Mesenchymal stem cell (in vitro differentiated cells and primary cell): ENCODE measurements around the gene RAMP3.
A peak's percentile ranks its signal among the peaks of the same experiment; 100 is the strongest.

Experiments
- DNase-seq: peaks from one replicate; pipeline ENCODE4 v3.0.0-alpha.2; 2013
- H2AFZ ChIP-seq: one replicate; pipeline ENCODE4 v1.6.1; 2013; ENCODE audit warnings: low read depth, mild to moderate bottlenecking, control low read depth, inconsistent platforms, low read length, moderate library complexity
- H2AK5ac ChIP-seq: 2 replicates; pipeline ENCODE4 v1.6.1; 2013; ENCODE audit warnings: low read length, moderate library complexity, mild to moderate bottlenecking, inconsistent platforms; ENCODE audit not compliant: severe bottlenecking
- H2BK120ac ChIP-seq: one replicate; pipeline ENCODE4 v1.6.1; 2013; ENCODE audit warnings: low read depth, mild to moderate bottlenecking, inconsistent platforms, low read length, moderate library complexity
- H2BK12ac ChIP-seq, 2 experiments: one replicate each; pipeline ENCODE4 v1.6.1; 2013; ENCODE audit warnings: inconsistent platforms in 2 of 2, low read length in 2 of 2, mild to moderate bottlenecking in 2 of 2, moderate library complexity in 2 of 2, control low read depth in 1 of 2
- H2BK15ac ChIP-seq: one replicate; pipeline ENCODE4 v1.6.1; 2013; ENCODE audit warnings: mild to moderate bottlenecking, low read depth, inconsistent platforms; ENCODE audit not compliant: poor library complexity, severe bottlenecking
- H2BK5ac ChIP-seq: 2 replicates; pipeline ENCODE4 v1.6.1; 2013; ENCODE audit warnings: low read depth, mild to moderate bottlenecking, low read length, control low read depth, inconsistent platforms; ENCODE audit not compliant: poor library complexity, severe bottlenecking
- H3K14ac ChIP-seq, 2 experiments: one replicate each; pipeline ENCODE4 v1.6.1; 2013; ENCODE audit warnings: inconsistent platforms in 2 of 2, low read length in 2 of 2, control low read depth in 1 of 2, mild to moderate bottlenecking in 1 of 2, moderate library complexity in 1 of 2
- H3K18ac ChIP-seq, 2 experiments: one replicate each; pipeline ENCODE4 v1.6.1; 2013; ENCODE audit warnings: inconsistent platforms in 2 of 2, low read length in 2 of 2, control low read depth in 1 of 2, low read depth in 1 of 2, mild to moderate bottlenecking in 1 of 2
- H3K23ac ChIP-seq, 2 experiments: one replicate each; pipeline ENCODE4 v1.6.1; 2013; ENCODE audit warnings: inconsistent platforms in 2 of 2, low read length in 2 of 2, mild to moderate bottlenecking in 2 of 2, moderate library complexity in 2 of 2, control low read depth in 1 of 2
- H3K27ac ChIP-seq: 2 replicates; pipeline ENCODE4 v1.5.1; 2013; ENCODE audit warnings: mild to moderate bottlenecking, moderate library complexity, low read length, control low read depth, inconsistent platforms; ENCODE audit not compliant: poor library complexity, severe bottlenecking
- H3K27me3 ChIP-seq, 2 experiments: 2 replicates each; pipeline versions ENCODE4 v1.6.1 to v1.7.0; 2013; ENCODE audit warnings: low read length in 2 of 2, mild to moderate bottlenecking in 2 of 2, moderate library complexity in 2 of 2, control low read depth in 1 of 2, inconsistent platforms in 1 of 2; ENCODE audit not compliant: control insufficient read depth in 1 of 2, insufficient read depth in 1 of 2
- H3K36me3 ChIP-seq, 2 experiments: 2 replicates each; pipeline versions ENCODE4 v1.6.1 to v1.7.0; 2013; ENCODE audit warnings: low read length in 2 of 2, control low read depth in 1 of 2, inconsistent platforms in 1 of 2, low read depth in 1 of 2, mild to moderate bottlenecking in 1 of 2; ENCODE audit not compliant: insufficient read depth in 2 of 2, control insufficient read depth in 1 of 2
- H3K4ac ChIP-seq, 2 experiments: one replicate each; pipeline ENCODE4 v1.6.1; 2013; ENCODE audit warnings: inconsistent platforms in 2 of 2, low read length in 2 of 2, mild to moderate bottlenecking in 2 of 2, moderate library complexity in 2 of 2, control low read depth in 1 of 2, low read depth in 1 of 2
- H3K4me1 ChIP-seq: 2 replicates; pipeline ENCODE4 v1.6.1; 2013; ENCODE audit warnings: low read depth, low read length, control low read depth; ENCODE audit not compliant: control insufficient read depth, insufficient read depth
- H3K4me2 ChIP-seq: 2 replicates; pipeline ENCODE4 v1.6.1; 2013; ENCODE audit warnings: low read length, mild to moderate bottlenecking, inconsistent platforms; ENCODE audit not compliant: poor library complexity, severe bottlenecking
- H3K4me3 ChIP-seq, 2 experiments: 2 replicates each; pipeline versions ENCODE4 v1.5.1 to v1.7.0; 2013; ENCODE audit warnings: low read length in 2 of 2, mild to moderate bottlenecking in 2 of 2, control low read depth in 1 of 2, low read depth in 1 of 2; ENCODE audit not compliant: insufficient read depth in 1 of 2
- H3K79me1 ChIP-seq: replicated peaks from 2 replicates; pipeline ENCODE4 v1.6.1; 2013; ENCODE audit warnings: mild to moderate bottlenecking, control low read depth, low read length, inconsistent platforms; ENCODE audit not compliant: poor library complexity, severe bottlenecking
- H3K9ac ChIP-seq: 2 replicates; pipeline ENCODE4 v1.7.0; 2013; ENCODE audit warnings: mild to moderate bottlenecking, low read length, moderate library complexity
- H3K9me3 ChIP-seq: 2 replicates; pipeline ENCODE4 v1.7.0; 2013; ENCODE audit warnings: mild to moderate bottlenecking, low read length; ENCODE audit not compliant: control insufficient read depth
- H4K8ac ChIP-seq: one replicate; pipeline ENCODE4 v1.6.1; 2013; ENCODE audit warnings: inconsistent platforms, mild to moderate bottlenecking, low read length, moderate library complexity
- H4K91ac ChIP-seq: one replicate; pipeline ENCODE4 v1.6.1; 2013; ENCODE audit warnings: mild to moderate bottlenecking, low read length, inconsistent platforms
- WGBS: methylation state at CpG from one replicate; pipeline ENCODE4 v1.1.7; 2013; ENCODE audit warnings: mixed read lengths; 5-methylcytosine and 5-hydroxymethylcytosine counted together

The RAMP3 gene

GRCh38 chr7:45187089-45187945 is 29.7 kb downstream of the RAMP3 start:
- no peak overlapping the region for H2BK15ac ChIP-seq
- no peak overlapping the region for H2BK12ac ChIP-seq
- no peak overlapping the region for H2AFZ ChIP-seq
- H3K36me3 ChIP-seq: no peaks in the 10 kb centered on the region
- no peak overlapping the region for H4K91ac ChIP-seq
- H3K23ac ChIP-seq: no peak overlapping the region
- peaks cover 27 to 64% of the 10 kb centered on the region in 2 experiments for H3K27me3 ChIP-seq
- WGBS: 78% methylated on average over 7 of the region's 9 CpGs
- peaks cover 1% of the 10 kb centered on the region for H3K4me1 ChIP-seq
- no peak overlapping the region for H3K4me2 ChIP-seq
- H3K14ac ChIP-seq: no peak overlapping the region
- no peak overlapping the region for H3K9ac ChIP-seq
- H2AK5ac ChIP-seq: no peak overlapping the region
- no peaks in the 10 kb centered on the region for H3K9me3 ChIP-seq
- no peaks in the 10 kb centered on the region for H3K79me1 ChIP-seq
- no peak overlapping the region for H4K8ac ChIP-seq
- H3K27ac ChIP-seq: no peak overlapping the region
- H3K18ac ChIP-seq: no peak overlapping the region
- no peak overlapping the region for H3K4me3 ChIP-seq
- no peak overlapping the region for H2BK5ac ChIP-seq
- DNase-seq: no peak
- no peak overlapping the region for H3K4ac ChIP-seq
- no peak overlapping the region for H2BK120ac ChIP-seq

GRCh38 chr7:45187946-45188411 is 30.4 kb downstream of the RAMP3 start:
- H3K27me3 ChIP-seq: peaks cover 28 to 71% of the 10 kb centered on the region in 2 experiments
- H3K4me2 ChIP-seq: no peak overlapping the region
- no peak overlapping the region for H3K18ac ChIP-seq
- H2AK5ac ChIP-seq: no peak overlapping the region
- no peak for DNase-seq
- no peak overlapping the region for H2BK12ac ChIP-seq
- no peak overlapping the region for H3K4me3 ChIP-seq
- H2BK5ac ChIP-seq: no peak overlapping the region
- no peak overlapping the region for H3K14ac ChIP-seq
- no peak overlapping the region for H3K4ac ChIP-seq
- no peaks in the 10 kb centered on the region for H3K36me3 ChIP-seq
- H3K27ac ChIP-seq: no peak overlapping the region
- no peaks in the 10 kb centered on the region for H3K9me3 ChIP-seq
- no peak overlapping the region for H3K9ac ChIP-seq
- no peak overlapping the region for H3K23ac ChIP-seq
- H4K8ac ChIP-seq: no peak overlapping the region
- no peak overlapping the region for H4K91ac ChIP-seq
- no peak overlapping the region for H2BK120ac ChIP-seq
- H2BK15ac ChIP-seq: no peak overlapping the region
- no peaks in the 10 kb centered on the region for H3K79me1 ChIP-seq
- peaks cover 1% of the 10 kb centered on the region for H3K4me1 ChIP-seq
- no peak overlapping the region for H2AFZ ChIP-seq
- 83% methylated on average over 8 of the region's 8 CpGs for WGBS

- H3K36me3 ChIP-seq: no peaks in the 10 kb centered on the region
- WGBS: 86% methylated on average over 10 of the region's 10 CpGs
- no peaks in the 10 kb centered on the region for H3K4me1 ChIP-seq
- H3K4me2 ChIP-seq: no peak overlapping the region
- no peak overlapping the region for H4K91ac ChIP-seq
- no peak overlapping the region for H2BK5ac ChIP-seq
- no peak overlapping the region for H3K14ac ChIP-seq
- no peak overlapping the region for H3K27ac ChIP-seq
- H2AK5ac ChIP-seq: no peak overlapping the region
- no peak overlapping the region for H4K8ac ChIP-seq
- H2BK15ac ChIP-seq: no peak overlapping the region
- H3K27me3 ChIP-seq: peaks cover 23 to 75% of the 10 kb centered on the region in 2 experiments
- H2AFZ ChIP-seq: no peak overlapping the region
- H3K79me1 ChIP-seq: no peaks in the 10 kb centered on the region
- no peak overlapping the region for H3K9ac ChIP-seq
- no peak overlapping the region for H2BK12ac ChIP-seq
- DNase-seq: no peak
- no peaks in the 10 kb centered on the region for H3K9me3 ChIP-seq
- no peak overlapping the region for H3K4ac ChIP-seq
- no peak overlapping the region for H2BK120ac ChIP-seq
- no peak overlapping the region for H3K23ac ChIP-seq
- H3K4me3 ChIP-seq: no peak overlapping the region
- H3K18ac ChIP-seq: no peak overlapping the region
Observed at GRCh38 chr7:45188736-45189135, 31.1 kb downstream of the RAMP3 start.

- peaks cover 23 to 76% of the 10 kb centered on the region in 2 experiments for H3K27me3 ChIP-seq
- no peak overlapping the region for H4K91ac ChIP-seq
- no peak overlapping the region for H3K27ac ChIP-seq
- no peak overlapping the region for H3K4ac ChIP-seq
- no peak overlapping the region for H2BK5ac ChIP-seq
- no peak overlapping the region for H4K8ac ChIP-seq
- H3K36me3 ChIP-seq: no peaks in the 10 kb centered on the region
- no peak overlapping the region for H2AK5ac ChIP-seq
- H3K4me3 ChIP-seq: no peak overlapping the region
- no peak for DNase-seq
- WGBS: 88% methylated on average over 20 of the region's 20 CpGs
- no peak overlapping the region for H2AFZ ChIP-seq
- H2BK120ac ChIP-seq: no peak overlapping the region
- H3K4me2 ChIP-seq: no peak overlapping the region
- no peak overlapping the region for H2BK12ac ChIP-seq
- no peak overlapping the region for H3K18ac ChIP-seq
- H3K9me3 ChIP-seq: no peaks in the 10 kb centered on the region
- H3K4me1 ChIP-seq: no peaks in the 10 kb centered on the region
- H3K79me1 ChIP-seq: no peaks in the 10 kb centered on the region
- H2BK15ac ChIP-seq: no peak overlapping the region
- no peak overlapping the region for H3K9ac ChIP-seq
- peak overlapping the region in 1 of 2 experiments; percentile 11 for H3K14ac ChIP-seq
- H3K23ac ChIP-seq: no peak overlapping the region
Observed at GRCh38 chr7:45189151-45189970, 31.8 kb downstream of the RAMP3 start.
